Hepatocyte (in vitro differentiated cells): ENCODE data around the gene ZNF561. TPM values are rescaled to one million over a fixed set of nuclear protein-coding genes. Genes with fewer than 3 reads are reported as not detected.
"Not testable (repeated sequence)": the region's sequence is repeated elsewhere in the genome, so short reads cannot be mapped to it uniquely, and the experiment has no call there.

Experiments
- DNase-seq: peaks from one replicate; pipeline ENCODE4 v3.0.0-alpha.2; 2016; ENCODE audit warnings: low spot score
- H2AFZ ChIP-seq: fragments of 200-600 bp; sonication (generic); 2 replicates; pipeline ENCODE4 v1.6.0; 2016; ENCODE audit warnings: antibody characterized with exemption, mild to moderate bottlenecking
- H3K27ac ChIP-seq: fragments of 200-600 bp; sonication (generic); 2 replicates; pipeline ENCODE4 v1.5.1; 2016; ENCODE audit warnings: mild to moderate bottlenecking
- H3K27me3 ChIP-seq: fragments of 200-600 bp; sonication (generic); 2 replicates; pipeline ENCODE4 v1.6.1; 2016
- H3K36me3 ChIP-seq: fragments of 200-600 bp; sonication (generic); replicated peaks from 2 replicates; pipeline ENCODE4 v1.5.1; 2016; ENCODE audit warnings: low read depth; ENCODE audit not compliant: insufficient read depth
- H3K4me1 ChIP-seq: fragments of 200-600 bp; sonication (generic); 2 replicates; pipeline ENCODE4 v1.5.1; 2016; ENCODE audit warnings: mild to moderate bottlenecking, moderate library complexity; ENCODE audit not compliant: insufficient read depth
- H3K4me2 ChIP-seq: fragments of 200-600 bp; sonication (generic); 2 replicates; pipeline ENCODE4 v1.6.0; 2016
- H3K4me3 ChIP-seq: fragments of 200-600 bp; sonication (generic); 2 replicates; pipeline ENCODE4 v1.5.1; 2016; ENCODE audit warnings: mild to moderate bottlenecking
- H3K79me2 ChIP-seq: fragments of 200-600 bp; sonication (generic); 2 replicates; pipeline ENCODE4 v1.6.0; 2017; ENCODE audit warnings: mild to moderate bottlenecking
- H3K9me2 ChIP-seq: fragments of 200-600 bp; sonication (generic); replicated peaks from 2 replicates; pipeline ENCODE4 v1.6.0; 2017; ENCODE audit warnings: mild to moderate bottlenecking; ENCODE audit not compliant: insufficient read depth
- H3K9me3 ChIP-seq: fragments of 200-600 bp; sonication (generic); 2 replicates; pipeline ENCODE4 v1.5.1; 2016; ENCODE audit warnings: low read depth, mild to moderate bottlenecking
- H4K20me1 ChIP-seq: fragments of 200-600 bp; sonication (generic); 2 replicates; pipeline ENCODE4 v1.6.0; 2016; ENCODE audit warnings: mild to moderate bottlenecking; ENCODE audit not compliant: insufficient read depth, poor library complexity, severe bottlenecking
- CTCF ChIP-seq: fragments of 200-600 bp; sonication (generic); IDR thresholded peaks from 2 replicates; pipeline ENCODE4 v1.5.1; 2016; ENCODE audit warnings: antibody characterized with exemption, mild to moderate bottlenecking; ENCODE audit not compliant: poor library complexity
- EZH2 ChIP-seq: fragments of 200-600 bp; sonication (generic); IDR thresholded peaks from 2 replicates; pipeline ENCODE4 v1.6.1; 2016; ENCODE audit warnings: antibody characterized with exemption, mild to moderate bottlenecking, borderline replicate concordance
- EZH2phosphoT487 ChIP-seq: fragments of 200-600 bp; sonication (generic); IDR thresholded peaks from one replicate; pipeline ENCODE4 v1.6.1; 2018; ENCODE audit warnings: antibody characterized with exemption, mild to moderate bottlenecking, low read depth, moderate library complexity; ENCODE audit not compliant: unreplicated experiment, severe bottlenecking
- WGBS: methylation state at CpG from one replicate; pipeline ENCODE4 v1.1.6; 2016; ENCODE audit warnings: low lambda C conversion rate; ENCODE audit errors: missing lambda C conversion rate; 5-methylcytosine and 5-hydroxymethylcytosine counted together
- polyA plus RNA-seq: library from polyadenylated mRNA; unstranded; fragments of >200 nt; fragmentation: Nextera tagmentation; extraction: Ambion mirVana; gene quantifications from 2 replicates; pipeline ENCODE4 v1.2.1, GENCODE V29; 2016
- total RNA-seq: library from RNA; depleted of rRNA; stranded (reverse); fragments of >200 nt; gene quantifications from 2 replicates; pipeline ENCODE4 v1.2.3, GENCODE V29; 2014

Gene ZNF561
- total and polyA plus RNA-seq, 2 experiments from 2014 or later = 21.6 to 52.8 TPM

- no peak overlapping the region for H2AFZ ChIP-seq
- no peak for DNase-seq
- no peaks in the 10 kb centered on the region for H3K79me2 ChIP-seq
- no peaks in the 10 kb centered on the region for H4K20me1 ChIP-seq
- no peaks in the 10 kb centered on the region for H3K27me3 ChIP-seq
- H3K4me3 ChIP-seq = no peak overlapping the region
- no peak for TF ChIP-seq CTCF
- no peak for TF ChIP-seq EZH2phosphoT487
- TF ChIP-seq EZH2 = no peak
- WGBS = 84% methylated on average over 2 of the region's 2 CpGs
- no peak overlapping the region for H3K27ac ChIP-seq
- H3K4me1 ChIP-seq = no peaks in the 10 kb centered on the region
- no peaks in the 10 kb centered on the region for H3K9me2 ChIP-seq
- H3K36me3 ChIP-seq = no peaks in the 10 kb centered on the region
- H3K4me2 ChIP-seq = no peak overlapping the region
- H3K9me3 ChIP-seq = no peaks in the 10 kb centered on the region
Measured at GRCh38 chr19:9658769-9659168, 37.7 kb upstream of the ZNF561 start.

- DNase-seq, H2AFZ ChIP-seq, H3K4me2 ChIP-seq, H3K27ac ChIP-seq, H3K79me2 ChIP-seq, H4K20me1 ChIP-seq, H3K9me2 ChIP-seq, H3K36me3 ChIP-seq, H3K27me3 ChIP-seq, H3K4me3 ChIP-seq, H3K4me1 ChIP-seq: not testable (repeated sequence)
- H3K9me3 ChIP-seq = peaks cover 16% of the 10 kb centered on the region
- 96% methylated on average over 5 of the region's 5 CpGs for WGBS
Measured at GRCh38 chr19:9653066-9653555, 32.1 kb upstream of the ZNF561 start.

GRCh38 chr19:9651464-9651863 lies 30.4 kb upstream of the ZNF561 start:
- H4K20me1 ChIP-seq, H2AFZ ChIP-seq, H3K27ac ChIP-seq, H3K36me3 ChIP-seq, H3K4me2 ChIP-seq, H3K4me3 ChIP-seq, H3K27me3 ChIP-seq, H3K79me2 ChIP-seq, H3K9me2 ChIP-seq, H3K4me1 ChIP-seq, DNase-seq: not testable (repeated sequence)
- H3K9me3 ChIP-seq = peaks cover 16% of the 10 kb centered on the region
- WGBS = 96% methylated on average over 3 of the region's 3 CpGs

GRCh38 chr19:9650345-9650744 lies 29.3 kb upstream of the ZNF561 start:
- WGBS = 98% methylated on average over 5 of the region's 5 CpGs
- H3K79me2 ChIP-seq = no peaks in the 10 kb centered on the region
- no peak overlapping the region for H2AFZ ChIP-seq
- H4K20me1 ChIP-seq = no peaks in the 10 kb centered on the region
- H3K4me2 ChIP-seq = no peak overlapping the region
- H3K9me2 ChIP-seq = no peaks in the 10 kb centered on the region
- H3K36me3 ChIP-seq = peaks cover 2% of the 10 kb centered on the region
- H3K27ac ChIP-seq = no peak overlapping the region
- H3K27me3 ChIP-seq = no peaks in the 10 kb centered on the region
- no peak for TF ChIP-seq EZH2
- no peak overlapping the region for H3K4me3 ChIP-seq
- no peak for DNase-seq
- H3K9me3 ChIP-seq = peaks cover 16% of the 10 kb centered on the region
- H3K4me1 ChIP-seq = no peaks in the 10 kb centered on the region

GRCh38 chr19:9645472-9645871 lies 24.4 kb upstream of the ZNF561 start:
- no peaks in the 10 kb centered on the region for H3K36me3 ChIP-seq

More at GRCh38 chr19:9645472-9645871, 24.4 kb upstream of the ZNF561 start:
- Histone ChIP-seq H3K27me3 (no peaks in the 10 kb centered on the region), H3K27ac (no peak overlapping the region), H3K9me3 (no peaks in the 10 kb centered on the region), H3K9me2 (no peaks in the 10 kb centered on the region), H4K20me1 (no peaks in the 10 kb centered on the region), H3K4me1 (no peaks in the 10 kb centered on the region), H3K4me2 (no peak overlapping the region), H3K79me2 (no peaks in the 10 kb centered on the region), H3K4me3 (no peak overlapping the region), H2AFZ (no peak overlapping the region)
- 100% methylated on average over 1 of the region's 1 CpG for WGBS
- no peak for TF ChIP-seq EZH2
- TF ChIP-seq EZH2phosphoT487 = no peak
- no peak for TF ChIP-seq CTCF
- DNase-seq = no peak
